NCI-H345 treated with DMSO at 0.1 percent for 48 hours (cell line): ENCODE measurements around the gene MEOX1.
"Not testable (repeated sequence)": the region's sequence is repeated elsewhere in the genome, so short reads cannot be mapped to it uniquely, and the experiment has no call there.

Experiments used
- DNase-seq: peaks from one replicate; lab custom pipeline; 2025; ENCODE audit not compliant: unreplicated experiment; lab: John Stamatoyannopoulos, UW

Gene MEOX1

DNA sequence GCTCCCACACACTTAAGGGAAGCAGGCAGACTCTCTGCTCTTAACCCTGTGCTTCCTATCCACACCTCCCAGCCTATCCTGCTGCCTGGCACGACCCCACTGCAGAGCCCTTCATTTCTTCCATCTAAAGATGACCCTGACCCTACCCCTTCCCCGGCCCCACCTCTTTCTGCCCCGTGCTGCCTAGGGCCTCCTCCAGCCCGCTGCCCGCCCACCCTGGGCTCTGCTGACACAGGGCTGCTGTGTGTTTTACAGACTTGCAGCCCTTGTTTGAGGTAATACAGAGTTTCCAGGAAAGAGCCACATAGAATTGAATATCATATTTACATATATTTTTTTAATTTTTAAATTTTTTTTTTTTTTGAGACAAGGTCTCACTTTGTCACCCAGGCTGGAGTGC lies 42.0 kb downstream of the MEOX1 start:
- DNase-seq: no peak

DNA sequence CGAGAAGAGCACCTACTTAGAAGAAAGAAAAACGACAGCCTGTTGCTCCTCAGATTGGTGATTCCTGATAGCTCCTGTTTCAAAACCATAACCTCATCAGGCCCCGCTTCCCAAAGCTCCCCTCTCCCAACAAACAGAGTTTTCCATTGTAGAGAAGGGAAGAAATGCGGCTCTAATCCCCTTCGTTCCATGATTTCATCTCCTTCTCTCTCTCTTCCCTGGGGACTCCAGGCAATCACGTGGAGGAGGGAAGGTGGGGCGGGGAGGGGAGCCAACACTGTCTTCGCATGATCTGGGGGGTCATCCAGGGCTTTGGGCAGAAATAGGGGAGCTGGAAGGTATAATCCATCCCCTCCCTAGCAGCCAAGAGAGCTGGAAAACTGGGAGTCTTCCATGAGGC lies 43.4 kb downstream of the MEOX1 start:
- DNase-seq: no peak

DNA sequence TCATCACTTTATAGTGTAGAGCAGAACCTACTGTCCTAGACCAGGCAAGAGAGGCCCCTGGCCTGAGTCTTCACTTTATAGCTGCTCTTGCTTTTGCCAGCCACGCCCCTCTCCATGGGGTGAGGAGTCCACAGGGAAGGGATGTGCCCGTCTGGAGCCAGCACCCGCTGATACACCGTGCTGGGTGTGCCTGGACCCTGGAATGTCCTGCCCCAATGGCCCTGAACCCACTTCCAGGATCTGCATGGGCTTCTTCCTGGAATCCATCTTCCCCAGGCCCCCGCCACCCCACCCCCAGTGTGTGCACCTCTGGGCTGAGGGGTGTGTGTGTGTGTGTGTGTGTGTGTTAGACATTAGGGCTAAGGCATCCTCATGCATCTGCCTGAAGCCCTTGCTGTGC lies 44.9 kb downstream of the MEOX1 start:
- no peak for DNase-seq

DNA sequence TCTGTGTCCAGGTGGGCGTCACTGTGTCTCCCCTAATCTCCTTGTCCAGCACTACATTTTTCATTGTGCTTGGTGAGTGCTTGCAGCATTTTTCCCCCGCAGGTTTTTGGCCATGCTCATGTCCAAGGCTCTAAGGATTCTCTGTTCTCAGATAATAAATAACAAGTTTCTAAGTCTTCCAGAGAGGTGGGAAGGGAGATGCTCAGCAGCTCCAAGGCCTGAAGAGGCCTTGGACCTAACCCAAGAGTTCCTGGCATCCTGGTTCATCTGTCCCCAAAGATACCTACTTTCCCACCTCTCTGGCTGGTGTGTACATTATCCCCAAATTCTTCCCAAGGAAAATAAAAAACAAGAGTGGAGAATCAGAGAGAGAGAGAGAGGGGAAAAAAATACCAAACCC lies 45.3 kb downstream of the MEOX1 start:
- DNase-seq: no peak

DNA sequence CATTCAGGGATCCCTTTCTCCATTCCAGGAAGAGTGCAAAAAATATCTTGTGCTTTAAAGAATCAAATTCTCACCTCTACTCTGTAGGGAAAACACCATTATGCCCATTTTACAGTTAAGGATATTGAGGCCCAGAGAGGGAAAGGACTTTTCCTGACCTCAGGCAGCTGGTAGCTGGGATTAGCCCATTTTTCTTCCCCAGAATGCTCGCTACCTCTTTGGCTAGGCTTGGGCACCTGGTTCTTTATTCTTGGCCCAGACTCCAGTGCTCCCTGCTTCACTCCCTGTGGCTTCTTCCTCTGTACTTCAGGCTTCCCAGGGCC lies 45.7 kb downstream of the MEOX1 start:
- DNase-seq: no peak

DNA sequence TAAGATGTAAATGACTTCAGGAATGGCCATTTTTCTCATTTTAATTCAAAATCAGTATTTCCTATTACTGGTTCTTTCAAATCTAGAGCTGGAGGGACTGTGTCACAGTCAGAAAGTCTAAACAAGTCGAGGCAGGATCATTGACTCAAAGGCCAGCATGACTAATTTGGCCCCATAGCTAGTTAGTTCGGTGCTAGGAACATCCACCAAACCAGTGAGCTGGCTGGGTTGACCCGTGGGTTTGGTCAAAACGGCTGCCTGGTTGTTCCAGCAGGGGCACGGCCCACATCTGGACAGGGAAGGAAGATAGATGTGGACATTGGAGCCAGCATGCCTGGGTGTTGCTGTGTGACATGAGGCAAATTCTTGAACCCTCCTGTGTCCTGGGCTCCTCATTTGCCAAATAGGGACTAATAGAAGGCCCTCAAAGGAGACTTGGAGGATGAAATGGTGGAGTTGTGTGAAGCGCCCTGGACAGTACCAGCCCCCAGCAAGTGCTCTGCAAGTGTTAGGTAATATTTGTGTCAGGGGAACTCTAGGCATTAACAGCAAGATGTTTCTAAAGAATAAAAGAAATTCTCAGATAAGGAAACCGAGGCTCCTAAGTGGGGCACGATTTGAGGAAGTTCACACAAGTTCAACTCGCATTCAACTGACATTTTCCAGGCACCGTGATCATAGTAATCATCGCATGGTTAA lies 46.2 kb downstream of the MEOX1 start:
- no peak for DNase-seq

DNA sequence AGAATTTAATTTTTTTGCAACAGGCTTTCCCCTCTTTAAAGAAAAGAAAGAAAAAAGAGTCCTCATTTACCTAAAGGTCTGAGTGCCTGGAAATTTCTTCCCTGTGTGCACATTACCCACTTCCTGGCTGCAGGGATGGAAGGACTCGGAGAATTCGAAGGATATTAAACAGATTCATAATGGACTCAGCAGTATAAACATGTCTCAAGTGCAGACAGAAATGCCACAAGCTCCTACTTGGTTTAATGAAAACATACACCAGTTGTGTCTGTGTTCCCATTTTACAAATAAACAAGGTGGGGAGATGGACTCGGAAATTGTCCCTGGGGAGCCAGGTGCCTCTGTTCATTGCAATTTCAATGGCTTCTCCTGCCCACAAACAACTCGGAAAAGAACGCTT lies 47.2 kb downstream of the MEOX1 start:
- DNase-seq: no peak

DNA sequence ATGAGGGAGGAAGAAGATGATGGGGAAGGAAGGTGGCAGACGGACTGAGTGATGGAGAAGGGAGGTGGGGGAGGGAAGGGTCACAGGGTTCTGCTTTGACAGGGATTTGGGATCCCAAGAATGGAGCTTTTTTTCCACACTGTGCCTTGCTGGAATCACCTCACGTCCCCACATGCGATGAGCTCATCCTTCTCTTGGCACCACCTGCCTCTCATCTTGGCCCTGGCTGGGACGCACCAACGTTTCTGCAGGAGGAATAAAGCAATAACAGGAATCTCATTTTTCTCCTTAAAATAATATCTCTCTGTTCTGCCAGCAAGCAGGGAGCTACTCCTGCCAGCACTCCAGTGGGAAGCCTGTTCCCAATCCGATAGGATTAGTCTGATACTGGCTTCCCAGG lies 47.8 kb downstream of the MEOX1 start:
- no peak for DNase-seq

DNA sequence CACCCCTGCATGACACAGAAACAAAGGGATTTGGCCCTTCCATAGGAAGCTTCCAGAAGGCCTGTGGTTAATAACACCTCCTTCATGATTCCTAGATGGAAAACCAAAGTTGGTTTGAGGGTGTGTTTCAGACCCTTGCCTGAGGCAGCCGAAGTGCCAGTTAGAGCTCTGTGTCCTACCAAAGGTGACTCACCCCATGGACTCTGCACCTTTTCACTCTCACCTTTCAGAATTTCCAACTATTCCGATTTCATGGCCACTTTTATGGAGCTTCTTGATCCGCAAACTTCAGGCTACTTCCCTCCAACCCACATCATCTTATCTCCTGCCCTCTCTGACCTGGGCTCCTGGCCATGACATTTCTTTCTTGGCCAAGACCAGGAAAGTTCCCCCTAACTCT lies 49.2 kb downstream of the MEOX1 start:
- no peak for DNase-seq

DNA sequence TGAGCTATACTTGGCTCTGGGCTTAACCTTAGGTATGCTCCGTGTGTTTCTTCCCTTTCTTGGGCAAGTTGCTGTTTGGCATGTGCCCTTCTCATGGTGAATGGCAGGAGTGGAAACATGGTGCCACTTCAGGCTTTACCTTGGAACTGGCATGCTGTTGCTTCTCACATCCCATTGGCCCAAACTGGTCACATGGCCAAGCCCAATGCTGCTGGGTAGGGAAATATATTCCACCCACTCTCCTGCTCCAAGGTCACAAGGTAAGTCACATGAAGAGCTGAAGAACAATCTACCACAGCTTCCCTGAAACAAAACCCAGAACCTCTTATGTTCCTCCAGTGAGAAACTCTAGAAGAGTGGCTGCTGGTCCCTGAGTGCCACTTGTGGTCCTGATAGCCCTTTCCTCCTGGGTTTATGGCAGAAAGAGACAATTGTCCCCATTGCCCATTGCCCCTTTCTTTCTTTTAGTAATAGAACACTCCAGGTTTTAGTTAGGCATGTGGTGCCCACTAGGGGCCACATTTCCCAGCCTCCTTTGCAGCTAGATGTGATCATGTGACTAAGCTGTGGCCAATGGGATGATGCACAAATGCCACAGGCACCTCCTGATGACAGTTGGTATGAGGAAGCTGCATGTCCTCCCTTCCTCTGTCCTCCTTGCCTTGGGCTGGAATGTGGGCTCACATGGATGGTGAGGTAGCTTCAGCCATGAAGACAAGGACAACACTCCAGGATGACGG lies 50.3 kb downstream of the MEOX1 start:
- no peak for DNase-seq

DNA sequence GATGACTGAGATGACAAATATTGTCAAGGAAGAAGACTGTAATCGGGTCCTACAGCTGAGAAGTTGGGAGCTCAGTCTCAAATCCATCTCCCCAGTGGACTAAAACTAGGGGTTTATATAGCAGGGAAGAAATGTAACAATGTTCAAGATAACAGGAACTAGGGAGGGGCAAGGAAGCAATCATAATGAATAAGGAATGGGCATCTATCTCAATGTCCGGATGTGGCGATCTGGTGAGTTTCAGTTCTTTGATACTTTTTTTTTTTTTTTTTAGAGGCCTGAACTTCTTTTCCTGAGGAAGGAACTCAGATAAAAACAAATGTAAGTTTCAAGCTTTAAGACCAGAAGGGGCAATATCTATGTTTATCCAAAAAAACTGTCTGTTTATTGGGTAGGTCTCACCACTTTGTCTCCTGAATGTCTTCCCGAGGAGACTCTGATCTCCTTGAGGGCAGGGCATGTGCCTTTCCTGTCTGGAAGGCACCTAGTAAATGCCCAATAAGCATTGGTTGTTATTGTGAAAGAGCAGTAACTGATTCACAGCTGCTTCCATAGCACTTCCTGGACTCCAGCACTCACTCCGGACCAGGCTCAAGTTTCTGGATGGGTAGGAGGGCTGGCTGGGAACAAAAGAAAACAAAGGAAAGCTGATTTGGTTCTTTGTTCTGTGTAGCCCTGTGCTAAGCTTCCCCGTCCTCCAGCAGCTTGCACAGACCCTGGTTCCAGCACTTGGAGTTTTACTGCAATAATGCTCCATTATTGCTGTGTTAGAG lies 51.9 kb downstream of the MEOX1 start:
- DNase-seq: no peak

DNA sequence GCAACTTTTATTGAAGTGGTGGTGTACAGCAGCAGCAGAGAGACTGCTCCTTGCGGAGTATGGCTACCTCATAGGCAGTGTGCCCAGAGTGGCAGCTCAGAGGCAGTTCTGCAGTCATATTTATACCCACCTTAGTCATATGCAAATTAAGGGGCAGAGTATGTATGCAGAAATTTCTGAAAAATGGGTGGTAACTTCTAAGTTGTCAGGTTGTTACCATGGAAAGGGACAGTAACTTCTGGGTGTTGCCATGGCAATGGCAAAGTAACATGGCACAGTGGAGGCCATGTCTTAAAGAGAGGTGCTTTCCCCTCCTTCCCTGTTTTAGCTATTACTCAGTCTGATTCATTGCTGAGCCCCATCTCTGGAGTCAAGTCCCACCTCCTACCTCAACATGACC lies 53.4 kb downstream of the MEOX1 start:
- DNase-seq: no peak

DNA sequence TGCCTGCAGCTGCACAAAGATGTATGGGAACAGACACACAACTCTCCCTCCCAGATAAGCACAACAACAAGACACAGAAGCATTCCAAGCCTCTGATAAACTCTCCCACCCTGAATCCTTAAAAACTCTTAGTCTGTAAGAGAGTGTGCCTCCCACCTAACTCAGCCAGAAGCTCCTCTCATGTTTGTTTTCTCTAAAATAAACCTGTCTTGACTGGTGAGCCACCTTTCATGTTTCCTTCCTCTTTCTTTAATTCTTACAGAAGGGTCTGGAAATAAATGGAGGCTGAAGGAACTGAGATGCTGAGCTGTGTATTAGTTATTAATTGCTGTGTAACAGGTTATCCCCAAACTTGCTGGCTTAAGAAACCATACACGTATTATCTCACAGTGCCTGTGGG lies 57.2 kb downstream of the MEOX1 start:
- DNase-seq: no peak

DNA sequence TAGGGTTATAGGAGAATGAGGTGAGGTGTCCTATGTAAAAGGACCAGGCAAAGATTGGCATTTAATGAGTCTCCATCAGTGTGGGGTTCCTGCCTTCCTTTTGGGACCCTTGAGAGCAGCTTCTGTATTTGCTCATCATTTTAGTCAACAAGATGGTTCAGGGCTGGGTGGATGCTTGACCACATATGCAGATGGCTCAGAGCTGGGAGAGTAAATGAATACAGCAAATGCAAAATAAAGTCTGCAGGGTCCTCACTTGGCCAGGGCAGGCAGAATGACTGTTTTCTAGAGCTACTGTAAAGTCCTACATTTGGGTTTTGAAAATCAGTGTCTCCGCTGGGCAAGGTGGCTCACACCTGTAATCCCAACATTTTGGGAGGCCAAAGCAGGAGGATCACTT lies 58.4 kb downstream of the MEOX1 start:
- no peak for DNase-seq

DNA sequence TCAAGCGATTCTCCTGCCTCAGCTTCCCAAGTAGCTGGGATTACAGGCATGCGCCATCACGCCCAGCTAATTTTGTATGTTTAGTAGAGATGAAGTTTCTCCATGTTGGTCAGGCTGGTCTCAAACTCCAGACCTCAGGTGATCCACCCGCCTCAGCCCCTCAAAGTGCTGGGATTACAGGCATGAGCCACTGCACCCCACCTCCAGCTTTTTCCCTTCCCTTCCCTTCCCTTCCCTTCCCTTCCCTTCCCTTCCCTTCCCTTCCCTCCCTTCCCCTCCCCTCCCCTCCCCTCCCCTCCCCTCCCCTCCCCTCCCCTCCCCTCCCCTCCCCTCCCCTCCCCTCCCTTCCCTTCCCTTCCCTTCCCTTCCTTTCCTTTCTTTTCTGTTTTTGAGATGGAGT lies 59.2 kb downstream of the MEOX1 start:
- DNase-seq: not testable (repeated sequence)

DNA sequence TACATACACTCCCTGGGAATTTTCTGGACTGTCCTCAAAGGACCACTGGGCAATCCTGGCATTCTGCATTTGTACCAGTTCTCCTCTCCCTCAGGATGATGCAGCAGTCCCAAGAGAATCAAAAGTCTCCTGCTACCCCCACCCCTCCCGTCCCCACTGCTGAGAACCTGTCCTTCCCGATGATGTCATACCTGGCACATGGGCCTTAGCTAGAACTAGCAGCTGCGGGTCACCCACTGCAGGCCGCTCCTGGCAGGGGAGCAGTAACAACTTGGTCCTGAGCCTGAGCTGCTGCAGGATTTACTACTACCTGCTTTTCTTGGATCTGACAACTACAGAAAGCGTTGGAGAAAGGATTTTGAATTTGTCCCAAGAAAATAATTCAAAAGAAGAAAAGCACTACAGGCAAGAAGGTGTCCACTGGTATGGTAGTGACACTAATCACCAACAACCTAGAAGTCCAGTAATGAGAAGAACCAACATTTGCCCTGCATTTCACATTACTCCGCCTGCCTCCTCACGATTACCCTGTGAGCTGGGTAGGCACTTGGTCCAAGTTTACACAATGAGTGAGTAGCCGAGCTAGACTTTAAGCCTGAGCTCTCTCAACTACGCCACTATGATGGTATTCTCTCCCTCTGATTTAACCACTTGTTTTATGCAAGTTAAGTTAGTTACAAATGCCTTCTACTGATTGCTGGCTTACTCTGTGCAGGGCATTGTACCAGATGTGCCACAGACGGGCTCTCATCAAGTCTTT lies 60.3 kb downstream of the MEOX1 start:
- no peak for DNase-seq

DNA sequence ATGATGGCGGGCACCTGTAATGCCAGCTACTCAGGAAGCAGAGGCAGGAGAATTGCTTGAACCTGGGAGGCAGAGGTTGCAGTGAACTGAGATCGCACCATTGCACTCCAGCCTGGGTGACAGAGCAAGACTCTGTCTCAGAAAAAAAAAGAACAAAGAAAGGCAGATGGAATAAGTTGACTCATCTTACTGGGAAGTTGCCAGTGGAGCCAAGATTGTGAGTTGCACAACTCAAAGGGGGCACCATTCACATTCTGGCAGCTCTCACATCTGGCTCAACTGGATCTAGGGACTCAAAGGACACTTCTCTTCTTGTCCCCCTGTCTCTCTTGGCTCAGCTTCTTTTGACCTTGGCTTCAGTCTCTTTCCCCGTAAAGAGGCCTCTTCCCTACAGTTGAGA lies 61.9 kb downstream of the MEOX1 start:
- DNase-seq: no peak

DNA sequence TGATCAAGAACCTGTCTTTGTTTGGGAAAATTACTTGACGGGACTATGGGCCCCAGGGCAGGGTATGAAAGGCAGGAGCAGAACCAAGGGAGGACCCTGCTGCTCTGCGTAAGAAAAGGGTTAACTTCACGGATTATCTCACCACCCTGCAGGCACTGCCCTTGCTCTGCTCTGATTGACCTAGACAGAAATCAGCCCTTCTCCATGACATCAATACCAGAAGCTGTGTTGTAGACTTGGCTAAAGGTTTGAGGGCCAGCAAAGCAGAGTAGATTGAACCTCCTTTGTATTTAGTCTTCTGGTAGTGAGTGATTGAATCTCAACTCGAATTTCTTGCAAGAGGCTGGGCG lies 62.7 kb downstream of the MEOX1 start:
- no peak for DNase-seq

DNA sequence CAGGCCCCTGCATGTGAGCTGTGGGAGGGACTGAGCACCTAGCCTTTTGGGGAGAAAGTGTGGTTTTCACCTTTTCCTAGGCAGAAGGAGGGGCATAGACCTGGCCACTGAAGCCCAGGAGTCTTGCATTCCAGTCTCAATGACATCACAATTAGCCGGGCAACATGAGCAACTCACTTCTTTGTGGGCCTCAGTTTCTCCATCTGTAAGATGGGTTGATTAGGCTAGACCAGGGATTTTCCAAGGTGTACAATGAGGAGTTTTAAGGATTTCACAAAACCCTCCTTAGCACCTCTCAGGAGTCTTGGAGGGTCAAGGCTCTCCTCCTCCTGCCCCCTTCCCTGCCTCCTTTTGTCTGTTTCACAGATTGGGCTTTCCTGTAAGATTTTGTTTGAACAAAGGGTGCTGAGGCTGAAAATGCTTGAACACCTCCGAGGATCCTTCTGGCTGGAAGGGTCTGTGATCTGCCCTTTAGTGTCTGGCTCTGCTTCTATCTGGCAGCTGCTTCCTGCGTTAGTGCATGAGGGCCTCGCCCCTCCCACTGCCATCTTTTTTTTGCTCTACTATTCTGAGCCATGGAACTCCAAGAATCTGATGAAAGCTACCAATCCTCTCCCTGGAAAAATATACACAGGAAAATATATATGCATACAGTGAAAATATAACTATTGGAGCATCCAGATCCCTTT lies 63.2 kb downstream of the MEOX1 start:
- no peak for DNase-seq

DNA sequence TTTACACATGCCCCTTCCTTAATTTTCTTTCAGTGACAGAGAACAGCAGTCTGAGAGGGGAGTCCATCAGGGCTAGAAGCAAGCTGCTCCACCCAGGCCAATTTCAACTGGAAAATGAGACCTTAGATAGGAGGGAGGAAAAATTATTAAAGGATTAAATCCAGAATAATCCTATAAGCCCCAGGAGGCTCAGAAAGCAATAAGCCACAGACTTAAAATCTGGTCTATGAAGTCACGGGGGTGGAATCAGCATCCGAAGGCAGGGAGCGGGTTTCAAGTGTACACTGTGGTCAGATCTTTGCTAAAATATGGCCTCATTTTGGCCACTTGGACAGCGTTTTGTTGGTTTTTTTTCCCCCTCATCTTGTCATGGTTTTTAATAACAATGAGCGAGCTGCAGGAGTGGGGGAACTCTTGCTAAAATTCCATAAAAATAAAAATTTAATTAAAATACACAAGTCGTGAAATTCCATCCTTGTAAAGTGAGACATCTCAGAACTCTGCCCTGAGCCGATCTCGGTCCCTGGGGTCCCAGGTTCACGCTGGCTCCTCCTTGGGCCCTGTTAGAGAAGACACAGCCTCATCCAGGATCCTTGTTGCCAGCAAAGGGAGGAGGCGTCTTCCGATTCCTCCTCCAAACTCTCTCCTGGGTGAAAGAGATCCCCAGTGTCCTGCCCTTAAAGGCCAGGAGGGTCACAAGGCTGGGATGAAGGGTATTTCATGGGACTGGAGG lies 63.9 kb downstream of the MEOX1 start:
- no peak for DNase-seq
